Coronary artery (tissue), 2 donors: ENCODE results near the gene MYO3A.

ENCODE experiments used
- DNase-seq: peaks from one replicate; pipeline ENCODE4 v3.0.0-alpha.2; 2017; ENCODE audit warnings: low spot score
- H3K27ac ChIP-seq, 2 donors: fragments of 200-600 bp; sonication (generic); one replicate each; pipeline ENCODE4 v1.5.1; 2016 to 2019
- H3K4me3 ChIP-seq: fragments of 200-600 bp; sonication (generic); 2 replicates; pipeline ENCODE4 v1.5.1; 2016; ENCODE audit warnings: mild to moderate bottlenecking, moderate library complexity
- TF ChIP-seq, protein P1 (sequence below): fragments of 200-600 bp; sonication (generic); IDR thresholded peaks from one replicate; pipeline ENCODE4 v1.5.1; 2019; ENCODE audit warnings: antibody characterized with exemption

The MYO3A gene

DNA sequence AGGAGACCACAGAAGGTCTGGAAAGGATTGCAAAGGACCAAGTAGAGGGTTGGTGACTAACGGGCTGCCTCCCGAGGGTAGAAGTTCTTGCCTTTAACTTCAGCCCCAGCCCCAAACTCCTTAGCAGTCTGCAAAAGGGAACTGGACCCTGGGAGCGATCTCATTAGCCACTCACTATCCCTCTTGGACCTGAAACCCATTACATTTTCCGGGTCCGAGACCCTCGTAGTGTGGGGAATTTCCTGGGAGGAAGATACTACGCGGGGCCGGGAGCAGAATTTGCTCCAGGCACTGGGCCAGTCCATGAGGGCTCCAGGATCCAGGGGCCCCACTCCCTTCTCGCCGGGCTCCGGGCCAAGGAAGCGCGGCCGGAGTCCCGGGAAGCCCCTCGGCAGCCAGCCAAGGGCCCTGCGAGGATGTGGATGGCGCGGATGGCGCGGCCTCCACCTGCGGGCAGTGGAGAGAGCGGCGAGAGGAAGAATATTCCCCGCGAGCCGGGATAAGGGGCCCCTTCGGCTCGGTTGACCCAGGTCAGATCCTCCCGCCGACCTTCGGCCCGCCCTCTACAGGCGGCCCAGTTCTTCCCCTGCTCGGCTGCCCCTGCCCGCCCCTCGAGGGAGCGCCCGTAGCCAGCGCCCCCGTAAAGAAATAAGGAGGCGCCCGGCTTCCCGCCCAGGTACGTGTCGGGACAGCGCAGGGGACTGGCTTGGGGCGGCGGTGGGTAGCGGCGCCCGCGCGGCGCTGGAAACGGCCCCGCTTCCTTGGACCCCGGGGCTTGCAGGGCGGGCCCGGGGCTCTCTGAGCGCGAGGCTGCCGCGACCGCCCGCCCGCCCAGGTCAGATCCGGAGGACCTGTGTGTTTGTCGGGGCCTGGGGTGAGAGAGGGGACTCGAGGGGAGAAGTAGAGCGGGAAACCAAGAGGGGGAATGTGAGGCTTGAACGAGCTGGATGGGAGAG, at the start of gene MYO3A:
Gene MYO3A, plus strand, starts transcription at position 577 of the 956 bp plus-strand sequence. CDS start 17,882 bp downstream, outside the sequence.
- Histone ChIP-seq H3K4me3 (peak within 1 kb of the TSS; percentile 64), H3K27ac (no peak within 1 kb of the TSS)
- TF ChIP-seq, protein P1, sequence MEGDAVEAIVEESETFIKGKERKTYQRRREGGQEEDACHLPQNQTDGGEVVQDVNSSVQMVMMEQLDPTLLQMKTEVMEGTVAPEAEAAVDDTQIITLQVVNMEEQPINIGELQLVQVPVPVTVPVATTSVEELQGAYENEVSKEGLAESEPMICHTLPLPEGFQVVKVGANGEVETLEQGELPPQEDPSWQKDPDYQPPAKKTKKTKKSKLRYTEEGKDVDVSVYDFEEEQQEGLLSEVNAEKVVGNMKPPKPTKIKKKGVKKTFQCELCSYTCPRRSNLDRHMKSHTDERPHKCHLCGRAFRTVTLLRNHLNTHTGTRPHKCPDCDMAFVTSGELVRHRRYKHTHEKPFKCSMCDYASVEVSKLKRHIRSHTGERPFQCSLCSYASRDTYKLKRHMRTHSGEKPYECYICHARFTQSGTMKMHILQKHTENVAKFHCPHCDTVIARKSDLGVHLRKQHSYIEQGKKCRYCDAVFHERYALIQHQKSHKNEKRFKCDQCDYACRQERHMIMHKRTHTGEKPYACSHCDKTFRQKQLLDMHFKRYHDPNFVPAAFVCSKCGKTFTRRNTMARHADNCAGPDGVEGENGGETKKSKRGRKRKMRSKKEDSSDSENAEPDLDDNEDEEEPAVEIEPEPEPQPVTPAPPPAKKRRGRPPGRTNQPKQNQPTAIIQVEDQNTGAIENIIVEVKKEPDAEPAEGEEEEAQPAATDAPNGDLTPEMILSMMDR, result no peak
- no peak for DNase-seq

- no peak overlapping the region for H3K27ac ChIP-seq
- DNase-seq, result no peak
- TF ChIP-seq, protein P1, result no peak
- H3K4me3 ChIP-seq, result no peak overlapping the region
Observed at GRCh38 chr10:25888627-25889026, 45.4 kb upstream of the MYO3A start.

- TF ChIP-seq, protein P1, result no peak
- Histone ChIP-seq H3K27ac (no peak overlapping the region), H3K4me3 (no peak overlapping the region)
- no peak for DNase-seq
Observed at GRCh38 chr10:25890995-25891394, 43.0 kb upstream of the MYO3A start.

DNA sequence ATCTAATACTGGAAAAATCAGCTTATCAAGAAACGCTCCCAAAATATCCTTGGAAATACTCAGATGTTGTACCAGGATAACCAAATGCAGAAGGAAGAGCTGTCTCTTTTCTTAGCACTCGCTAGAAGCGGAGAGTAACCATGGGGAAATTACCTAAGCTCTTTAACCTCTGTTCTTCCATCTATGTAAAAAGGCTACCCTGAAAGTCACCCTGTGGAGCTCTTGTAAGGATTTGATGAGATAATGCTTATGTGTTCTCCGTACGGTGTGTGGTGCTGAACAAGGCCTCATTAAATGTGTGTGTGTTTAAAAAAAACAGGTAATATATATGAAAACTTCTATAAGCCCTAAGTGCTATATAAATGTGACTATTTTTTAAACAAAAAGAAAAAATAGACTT, 38.2 kb upstream of the MYO3A start:
- no peak overlapping the region for H3K27ac ChIP-seq
- TF ChIP-seq, protein P1, result no peak
- DNase-seq, result no peak
- H3K4me3 ChIP-seq, result no peak overlapping the region

GRCh38 chr10:25896421-25896820, 37.6 kb upstream of the MYO3A start:
- no peak for DNase-seq
- TF ChIP-seq, protein P1, result no peak
- Histone ChIP-seq H3K4me3 (no peak overlapping the region), H3K27ac (no peak overlapping the region)

DNA sequence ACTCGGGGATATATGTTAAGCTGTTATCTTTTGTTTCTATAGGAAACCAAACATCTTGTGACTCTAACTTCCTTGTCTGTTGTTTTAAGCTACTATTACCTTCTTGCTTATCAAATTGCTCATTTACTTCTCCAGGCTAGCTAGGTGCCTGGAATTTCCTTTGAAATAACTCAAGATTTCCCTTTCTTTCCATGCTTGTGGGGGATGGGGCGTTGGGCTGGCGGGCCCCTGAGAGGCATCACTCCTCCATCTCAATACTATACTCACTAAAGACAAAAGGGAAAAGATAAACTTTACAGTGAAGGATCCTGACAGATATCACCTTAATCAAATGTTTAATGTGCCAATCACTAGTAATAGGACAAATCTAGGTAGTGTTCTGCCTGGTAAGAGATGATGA, 34.7 kb upstream of the MYO3A start:
- Histone ChIP-seq H3K4me3 (no peak overlapping the region), H3K27ac (no peak overlapping the region)
- TF ChIP-seq, protein P1, result no peak
- no peak for DNase-seq

- DNase-seq, result no peak
- TF ChIP-seq, protein P1, result no peak
- Histone ChIP-seq H3K27ac (no peak overlapping the region), H3K4me3 (no peak overlapping the region)
Observed at GRCh38 chr10:25901199-25901598, 32.8 kb upstream of the MYO3A start.
